GM18909 (cell line): ENCODE data around the gene ADAD2.
"Not testable (repeated sequence)": the region's sequence is repeated elsewhere in the genome, so short reads cannot be mapped to it uniquely, and the experiment has no call there.

Experiments
- ATAC-seq: cut with Tn5 transposase; IDR thresholded peaks from one replicate; pipeline ENCODE4 v1.9.1; 2021; ENCODE audit warnings: mild to moderate bottlenecking; ENCODE audit not compliant: unreplicated experiment, poor library complexity

The ADAD2 gene

GRCh38 chr16:84195201-84196093, 4.5 kb downstream of the ADAD2 start:
- no peak for ATAC-seq

- no peak for ATAC-seq
Observed at GRCh38 chr16:84196101-84196500, 5.1 kb downstream of the ADAD2 start.

- no peak for ATAC-seq
Observed at GRCh38 chr16:84196727-84197394, 5.9 kb downstream of the ADAD2 start.

GRCh38 chr16:84197466-84198128, 6.6 kb downstream of the ADAD2 start:
- no peak for ATAC-seq

- no peak for ATAC-seq
Observed at GRCh38 chr16:84198401-84198800, 7.4 kb downstream of the ADAD2 start.

- ATAC-seq = no peak
Observed at GRCh38 chr16:84199097-84199496, 8.1 kb downstream of the ADAD2 start.

GRCh38 chr16:84199861-84200260, 8.9 kb downstream of the ADAD2 start:
- ATAC-seq = no peak

GRCh38 chr16:84204551-84204950, 13.6 kb downstream of the ADAD2 start:
- not testable (repeated sequence) for ATAC-seq

- not testable (repeated sequence) for ATAC-seq
Observed at GRCh38 chr16:84205123-84205522, 14.2 kb downstream of the ADAD2 start.

- ATAC-seq = no peak
Observed at GRCh38 chr16:84205976-84206691, 15.2 kb downstream of the ADAD2 start.

GRCh38 chr16:84207251-84207650, 16.3 kb downstream of the ADAD2 start:
- no peak for ATAC-seq

- no peak for ATAC-seq
Observed at GRCh38 chr16:84207879-84208278, 16.9 kb downstream of the ADAD2 start.

- ATAC-seq = no peak
Observed at GRCh38 chr16:84209989-84210388, 19.0 kb downstream of the ADAD2 start.

GRCh38 chr16:84212154-84212553, 21.2 kb downstream of the ADAD2 start:
- no peak for ATAC-seq

- ATAC-seq = no peak
Observed at GRCh38 chr16:84212631-84213030, 21.7 kb downstream of the ADAD2 start.

- no peak for ATAC-seq
Observed at GRCh38 chr16:84214451-84215066, 23.6 kb downstream of the ADAD2 start.

- no peak for ATAC-seq
Observed at GRCh38 chr16:84215531-84215930, 24.6 kb downstream of the ADAD2 start.

GRCh38 chr16:84216144-84216543, 25.2 kb downstream of the ADAD2 start:
- ATAC-seq = not testable (repeated sequence)

GRCh38 chr16:84218176-84218823, 27.3 kb downstream of the ADAD2 start:
- no peak for ATAC-seq

GRCh38 chr16:84218956-84219355, 28.0 kb downstream of the ADAD2 start:
- ATAC-seq = no peak
